OCI-LY1 (cell line): ENCODE measurements around the gene PIP4K2C.
A peak's percentile ranks its signal among the peaks of the same experiment; 100 is the strongest.

Source experiments
- H2AFZ ChIP-seq: fragments of 200-600 bp; sonication (generic), shearing (Covaris generic); 2 replicates; pipeline ENCODE4 v1.6.0; 2014; ENCODE audit warnings: antibody characterized with exemption, mild to moderate bottlenecking, low read length
- H3F3A ChIP-seq: fragments of 200-600 bp; sonication (generic), shearing (Covaris generic); 2 replicates; pipeline ENCODE4 v1.6.0; 2014; ENCODE audit warnings: mild to moderate bottlenecking, antibody characterized with exemption, low read length, moderate library complexity; ENCODE audit not compliant: insufficient read depth
- H3K27ac ChIP-seq: fragments of 200-600 bp; sonication (generic); 2 replicates; pipeline ENCODE4 v1.5.1; 2014; ENCODE audit warnings: low read length, mixed run types, mild to moderate bottlenecking, low read depth; ENCODE audit not compliant: poor library complexity, severe bottlenecking
- H3K27me3 ChIP-seq: fragments of 200-600 bp; sonication (generic); 2 replicates; pipeline ENCODE4 v1.6.0; 2014; ENCODE audit warnings: antibody characterized with exemption, mild to moderate bottlenecking, low read length, moderate library complexity; ENCODE audit not compliant: insufficient read depth
- H3K36me3 ChIP-seq: fragments of 200-600 bp; sonication (generic); 2 replicates; pipeline ENCODE4 v1.6.1; 2014; ENCODE audit warnings: mild to moderate bottlenecking, antibody characterized with exemption, low read length, moderate library complexity, mixed read lengths; ENCODE audit not compliant: insufficient read depth
- H3K4me1 ChIP-seq: fragments of 200-600 bp; sonication (generic); 2 replicates; pipeline ENCODE4 v1.5.1; 2014; ENCODE audit warnings: mild to moderate bottlenecking, low read length, moderate library complexity; ENCODE audit not compliant: insufficient read depth, severe bottlenecking
- H3K4me2 ChIP-seq: fragments of 200-600 bp; sonication (generic), shearing (Covaris generic); 2 replicates; pipeline ENCODE4 v1.6.1; 2014; ENCODE audit warnings: low read length
- H3K4me3 ChIP-seq: fragments of 200-600 bp; sonication (generic); 2 replicates; pipeline ENCODE4 v1.5.1; 2014; ENCODE audit warnings: low read length, low read depth, mild to moderate bottlenecking, mixed read lengths; ENCODE audit not compliant: poor library complexity, severe bottlenecking
- H3K79me2 ChIP-seq: fragments of 200-600 bp; shearing (Covaris generic); 2 replicates; pipeline ENCODE4 v1.6.1; 2016; ENCODE audit warnings: mixed run types, low read length, mixed read lengths; ENCODE audit not compliant: insufficient read depth
- H3K9ac ChIP-seq: fragments of 200-600 bp; sonication (generic), shearing (Covaris generic); 2 replicates; pipeline ENCODE4 v1.6.1; 2014; ENCODE audit warnings: mild to moderate bottlenecking, low read length, mixed read lengths
- H3K9me2 ChIP-seq: fragments of 200-600 bp; sonication (generic), shearing (Covaris generic); 2 replicates; pipeline ENCODE4 v1.6.1; 2014; ENCODE audit warnings: low read depth, mild to moderate bottlenecking, low read length, mixed read lengths
- H3K9me3 ChIP-seq: fragments of 200-600 bp; shearing (Covaris generic); 2 replicates; pipeline ENCODE4 v1.6.1; 2014; ENCODE audit warnings: low read length, mixed read lengths
- H4K20me1 ChIP-seq: fragments of 200-600 bp; sonication (generic), shearing (Covaris generic); 2 replicates; pipeline ENCODE4 v1.6.0; 2016; ENCODE audit warnings: mild to moderate bottlenecking, low read length; ENCODE audit not compliant: insufficient read depth
- EZH2 ChIP-seq: fragments of 200-600 bp; sonication (generic), shearing (Covaris generic); IDR thresholded peaks from 2 replicates; pipeline ENCODE4 v1.8.0; 2017; ENCODE audit warnings: borderline replicate concordance, mixed run types, mild to moderate bottlenecking, antibody characterized with exemption, low read length, moderate library complexity, mixed read lengths
- TF ChIP-seq, protein P1 (sequence below): fragments of 200-600 bp; sonication (generic), shearing (Covaris generic); IDR thresholded peaks from 2 replicates; pipeline ENCODE4 v1.5.1; 2017; ENCODE audit warnings: mild to moderate bottlenecking, antibody characterized with exemption, low read length, moderate library complexity, mixed read lengths

PIP4K2C gene

DNA sequence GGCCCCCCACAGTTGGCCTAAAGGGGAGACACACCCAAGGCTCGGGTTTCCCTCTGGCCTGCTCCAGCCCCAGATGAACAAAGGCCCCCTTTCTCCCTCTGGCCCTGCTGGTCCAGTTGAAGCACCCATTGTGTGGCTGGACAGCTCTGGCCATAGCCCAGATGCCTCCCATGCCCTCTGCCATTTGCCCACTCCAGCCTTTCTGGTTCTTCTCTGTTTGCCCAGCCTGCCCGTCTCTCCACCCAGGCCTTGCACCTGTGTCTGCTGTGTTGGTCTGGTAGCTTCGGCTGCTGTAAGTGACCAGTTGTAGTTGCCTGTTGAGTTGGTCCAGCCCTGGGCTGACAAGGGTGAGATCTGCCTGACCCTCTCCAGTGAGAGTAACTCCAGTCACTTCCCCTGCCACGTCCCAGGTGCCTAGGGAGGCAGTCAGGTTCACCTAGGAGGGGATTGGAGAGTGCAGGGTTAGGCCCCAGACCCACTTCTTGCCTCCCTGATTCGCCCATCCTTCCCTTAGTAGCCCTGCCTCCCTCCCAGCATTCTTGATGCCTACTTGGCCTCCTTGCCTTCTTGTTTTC is 39.0 kb downstream of the PIP4K2C start:
- Histone ChIP-seq H3K4me1 (peaks cover 17% of the 10 kb centered on the region), H4K20me1 (no peaks in the 10 kb centered on the region), H3K9me2 (no peaks in the 10 kb centered on the region), H3K27me3 (no peaks in the 10 kb centered on the region; the same call in 1 of the 2 replicates), H3K9ac (no peak overlapping the region), H3K9me3 (no peaks in the 10 kb centered on the region), H3K4me3 (no peak overlapping the region), H3K36me3 (no peaks in the 10 kb centered on the region), H2AFZ (no peak overlapping the region), H3K79me2 (no peaks in the 10 kb centered on the region), H3K4me2 (no peak overlapping the region), H3F3A (no peaks in the 10 kb centered on the region), H3K27ac (no peak overlapping the region)
- TF ChIP-seq, protein P1, sequence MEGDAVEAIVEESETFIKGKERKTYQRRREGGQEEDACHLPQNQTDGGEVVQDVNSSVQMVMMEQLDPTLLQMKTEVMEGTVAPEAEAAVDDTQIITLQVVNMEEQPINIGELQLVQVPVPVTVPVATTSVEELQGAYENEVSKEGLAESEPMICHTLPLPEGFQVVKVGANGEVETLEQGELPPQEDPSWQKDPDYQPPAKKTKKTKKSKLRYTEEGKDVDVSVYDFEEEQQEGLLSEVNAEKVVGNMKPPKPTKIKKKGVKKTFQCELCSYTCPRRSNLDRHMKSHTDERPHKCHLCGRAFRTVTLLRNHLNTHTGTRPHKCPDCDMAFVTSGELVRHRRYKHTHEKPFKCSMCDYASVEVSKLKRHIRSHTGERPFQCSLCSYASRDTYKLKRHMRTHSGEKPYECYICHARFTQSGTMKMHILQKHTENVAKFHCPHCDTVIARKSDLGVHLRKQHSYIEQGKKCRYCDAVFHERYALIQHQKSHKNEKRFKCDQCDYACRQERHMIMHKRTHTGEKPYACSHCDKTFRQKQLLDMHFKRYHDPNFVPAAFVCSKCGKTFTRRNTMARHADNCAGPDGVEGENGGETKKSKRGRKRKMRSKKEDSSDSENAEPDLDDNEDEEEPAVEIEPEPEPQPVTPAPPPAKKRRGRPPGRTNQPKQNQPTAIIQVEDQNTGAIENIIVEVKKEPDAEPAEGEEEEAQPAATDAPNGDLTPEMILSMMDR, result no peak
- no peak for TF ChIP-seq EZH2

DNA sequence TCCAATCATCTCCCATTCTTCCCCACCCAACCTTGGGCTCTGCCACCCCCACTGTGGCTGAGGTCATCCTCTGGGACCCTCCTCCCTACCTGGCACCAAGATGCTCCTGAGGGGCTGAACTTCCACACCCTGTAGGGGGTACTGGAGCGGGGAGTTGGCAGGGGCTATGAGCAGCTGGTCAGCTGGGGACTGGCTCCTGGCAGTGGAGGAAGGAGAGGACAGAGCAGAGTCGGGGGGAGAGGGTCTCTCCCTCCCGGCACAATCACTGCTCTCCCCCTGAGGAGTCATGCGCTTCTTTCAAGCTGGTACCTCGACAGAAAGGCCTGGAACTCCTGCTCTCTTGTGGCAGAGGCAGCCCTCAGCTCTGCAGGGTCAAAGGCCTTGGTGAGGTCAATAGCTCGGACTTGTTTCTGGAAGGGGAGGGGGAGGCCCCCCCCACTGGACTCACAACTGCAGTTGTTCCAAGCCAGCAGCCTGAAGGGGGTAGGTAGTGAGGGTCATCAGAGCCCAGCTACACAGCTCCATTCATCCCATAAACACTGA is 40.0 kb downstream of the PIP4K2C start:
- peaks cover 17% of the 10 kb centered on the region for H3K4me1 ChIP-seq
- H3K4me2 ChIP-seq, result no peak overlapping the region
- no peak overlapping the region for H3K9ac ChIP-seq
- no peaks in the 10 kb centered on the region for H3K9me2 ChIP-seq
- H3K4me3 ChIP-seq, result no peak overlapping the region
- no peaks in the 10 kb centered on the region for H3K9me3 ChIP-seq
- no peaks in the 10 kb centered on the region for H3F3A ChIP-seq
- H3K36me3 ChIP-seq, result no peaks in the 10 kb centered on the region
- no peaks in the 10 kb centered on the region for H3K79me2 ChIP-seq
- TF ChIP-seq, protein P1, result no peak
- TF ChIP-seq EZH2, result no peak
- H3K27me3 ChIP-seq, result no peaks in the 10 kb centered on the region; the same call in 1 of the 2 replicates
- H4K20me1 ChIP-seq, result no peaks in the 10 kb centered on the region
- no peak overlapping the region for H2AFZ ChIP-seq
- H3K27ac ChIP-seq, result no peak overlapping the region

DNA sequence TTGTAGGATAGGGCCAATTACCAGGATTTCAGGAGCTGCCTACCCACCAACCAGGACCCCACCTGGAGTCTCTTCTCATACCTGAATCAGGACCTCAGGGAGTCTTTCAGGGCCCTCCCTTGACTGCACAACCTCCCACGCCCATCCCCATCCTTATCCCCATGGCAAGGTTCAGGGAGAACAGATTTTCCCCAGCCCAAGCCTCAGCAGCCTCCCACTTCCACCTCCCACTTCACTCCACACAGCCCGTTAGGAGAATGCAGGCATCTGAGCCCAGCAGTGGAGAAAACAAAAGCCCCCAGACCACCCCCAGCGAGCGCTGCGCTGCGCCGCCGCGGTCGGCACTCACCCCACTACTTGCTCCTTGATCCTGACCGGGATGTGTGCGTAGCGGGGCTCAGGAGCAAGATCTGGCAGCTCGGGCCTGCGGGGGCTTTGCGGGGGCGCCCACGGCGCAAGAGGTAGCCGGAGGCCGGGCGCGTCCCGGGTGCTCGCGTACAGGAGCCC is 40.6 kb downstream of the PIP4K2C start:
- no peaks in the 10 kb centered on the region for H4K20me1 ChIP-seq
- H3K27ac ChIP-seq, result no peak overlapping the region
- peaks cover 17% of the 10 kb centered on the region for H3K4me1 ChIP-seq
- peak overlapping the region; percentile 71 for H3K4me3 ChIP-seq
- no peaks in the 10 kb centered on the region for H3K9me3 ChIP-seq
- TF ChIP-seq, protein P1, result no peak
- TF ChIP-seq EZH2, result no peak
- no peaks in the 10 kb centered on the region for H3K36me3 ChIP-seq
- no peaks in the 10 kb centered on the region for H3F3A ChIP-seq
- no peaks in the 10 kb centered on the region; the same call in 1 of the 2 replicates for H3K27me3 ChIP-seq
- H3K79me2 ChIP-seq, result no peaks in the 10 kb centered on the region
- no peak overlapping the region for H2AFZ ChIP-seq
- H3K9me2 ChIP-seq, result no peaks in the 10 kb centered on the region
- H3K9ac ChIP-seq, result no peak overlapping the region
- peak overlapping the region; percentile 87 for H3K4me2 ChIP-seq
